Brain microvascular endothelial cell (primary cell): ENCODE data around the gene TTC1.

Experiments
- DNase-seq: peaks from one replicate; pipeline ENCODE4 v3.0.0-alpha.2; 2020
- H3K27ac ChIP-seq: fragments of 250-450 bp; sonication (Bioruptor Pico); 2 replicates; pipeline ENCODE4 v1.5.1; 2020; ENCODE audit warnings: mild to moderate bottlenecking, moderate library complexity
- H3K27me3 ChIP-seq: fragments of 250-450 bp; sonication (Bioruptor Pico); replicated peaks from 2 replicates; pipeline ENCODE4 v1.5.1; 2020; ENCODE audit warnings: mild to moderate bottlenecking
- H3K36me3 ChIP-seq: fragments of 250-450 bp; sonication (Bioruptor Pico); replicated peaks from 2 replicates; pipeline ENCODE4 v1.5.1; 2020; ENCODE audit warnings: mild to moderate bottlenecking
- H3K4me3 ChIP-seq: 2 replicates; pipeline ENCODE4 v1.5.1; 2011; ENCODE audit warnings: low read depth, mild to moderate bottlenecking, control low read depth, low read length, moderate library complexity
- in situ Hi-C: cut with HindIII; loops from 2 replicates; pipeline ENCODE4 v1.10.0; 2017; ENCODE audit warnings: low sequenced_read_pairs, low pct_ligation_motif_present
- TF ChIP-seq, protein P1 (sequence below): IDR thresholded peaks from 2 replicates; pipeline ENCODE4 v1.5.1; 2011; ENCODE audit warnings: low read depth, mild to moderate bottlenecking, moderate library complexity, low read length, control low read depth, inconsistent platforms; ENCODE audit errors: missing control alignments

Gene TTC1

DNA sequence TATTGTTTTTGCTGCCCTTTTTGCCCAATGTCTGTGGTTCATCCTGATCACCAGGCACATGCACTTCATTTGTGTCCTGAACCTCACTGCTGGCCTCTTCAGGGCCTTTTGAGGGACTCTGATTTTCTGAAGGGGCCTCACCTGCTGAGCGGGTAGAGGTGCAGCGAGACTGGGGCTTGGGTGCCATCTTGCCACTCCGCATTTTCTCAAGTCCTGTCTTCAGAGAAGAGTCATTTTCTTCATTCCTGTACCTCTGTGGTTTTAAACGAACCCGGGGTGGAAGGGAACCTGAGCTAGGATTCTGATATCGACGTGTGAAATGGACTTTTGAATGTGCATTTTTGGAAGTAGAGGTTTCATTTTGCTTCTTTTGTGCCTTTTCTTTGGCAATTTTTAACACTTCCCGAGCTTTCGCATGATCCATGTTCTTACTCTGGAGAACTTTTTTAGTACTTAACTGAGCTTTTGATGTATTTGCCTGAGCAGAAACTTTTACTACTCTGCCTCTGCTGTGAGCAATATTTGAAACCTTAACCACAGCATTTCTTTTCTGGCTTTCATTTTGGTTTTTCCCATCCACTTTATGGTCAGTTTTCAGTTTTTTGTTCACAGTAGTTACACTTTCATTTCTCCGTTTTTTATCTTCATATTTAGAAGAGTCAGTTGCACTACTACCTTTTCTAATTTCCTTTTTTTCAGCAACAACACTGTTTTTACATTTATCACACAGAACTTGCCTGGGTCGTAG lies 84.2 kb downstream of the TTC1 start:
- Histone ChIP-seq H3K4me3 (no peak overlapping the region), H3K27me3 (no peaks in the 10 kb centered on the region), H3K27ac (no peak overlapping the region), H3K36me3 (peaks cover 17% of the 10 kb centered on the region)
- in situ Hi-C loops = no loop called here
- DNase-seq = no peak
- TF ChIP-seq, protein P1, sequence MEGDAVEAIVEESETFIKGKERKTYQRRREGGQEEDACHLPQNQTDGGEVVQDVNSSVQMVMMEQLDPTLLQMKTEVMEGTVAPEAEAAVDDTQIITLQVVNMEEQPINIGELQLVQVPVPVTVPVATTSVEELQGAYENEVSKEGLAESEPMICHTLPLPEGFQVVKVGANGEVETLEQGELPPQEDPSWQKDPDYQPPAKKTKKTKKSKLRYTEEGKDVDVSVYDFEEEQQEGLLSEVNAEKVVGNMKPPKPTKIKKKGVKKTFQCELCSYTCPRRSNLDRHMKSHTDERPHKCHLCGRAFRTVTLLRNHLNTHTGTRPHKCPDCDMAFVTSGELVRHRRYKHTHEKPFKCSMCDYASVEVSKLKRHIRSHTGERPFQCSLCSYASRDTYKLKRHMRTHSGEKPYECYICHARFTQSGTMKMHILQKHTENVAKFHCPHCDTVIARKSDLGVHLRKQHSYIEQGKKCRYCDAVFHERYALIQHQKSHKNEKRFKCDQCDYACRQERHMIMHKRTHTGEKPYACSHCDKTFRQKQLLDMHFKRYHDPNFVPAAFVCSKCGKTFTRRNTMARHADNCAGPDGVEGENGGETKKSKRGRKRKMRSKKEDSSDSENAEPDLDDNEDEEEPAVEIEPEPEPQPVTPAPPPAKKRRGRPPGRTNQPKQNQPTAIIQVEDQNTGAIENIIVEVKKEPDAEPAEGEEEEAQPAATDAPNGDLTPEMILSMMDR = no peak

DNA sequence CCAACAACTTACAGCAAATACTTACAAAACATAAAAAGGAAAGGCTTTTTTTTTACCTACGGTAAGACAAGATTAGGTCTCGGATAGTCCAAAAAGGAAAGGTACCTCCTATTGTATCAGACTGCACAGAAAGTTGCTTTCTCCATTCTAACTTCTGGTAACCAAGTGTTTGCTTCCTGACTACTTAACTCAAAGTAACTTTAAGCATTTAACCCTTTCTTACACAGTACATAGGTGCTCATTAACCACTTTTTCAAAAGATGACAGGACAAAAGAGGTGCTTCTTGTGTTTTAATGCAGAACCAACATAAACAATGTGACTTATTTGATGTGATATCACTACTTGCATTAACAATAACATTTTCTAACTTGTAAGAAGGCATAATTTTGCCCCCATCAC lies 87.2 kb downstream of the TTC1 start:
- no peaks in the 10 kb centered on the region for H3K27me3 ChIP-seq
- DNase-seq = no peak
- TF ChIP-seq, protein P1 = no peak
- H3K4me3 ChIP-seq = no peak overlapping the region
- peaks cover 20% of the 10 kb centered on the region for H3K36me3 ChIP-seq
- no peak overlapping the region for H3K27ac ChIP-seq
- in situ Hi-C loops = no loop called here

DNA sequence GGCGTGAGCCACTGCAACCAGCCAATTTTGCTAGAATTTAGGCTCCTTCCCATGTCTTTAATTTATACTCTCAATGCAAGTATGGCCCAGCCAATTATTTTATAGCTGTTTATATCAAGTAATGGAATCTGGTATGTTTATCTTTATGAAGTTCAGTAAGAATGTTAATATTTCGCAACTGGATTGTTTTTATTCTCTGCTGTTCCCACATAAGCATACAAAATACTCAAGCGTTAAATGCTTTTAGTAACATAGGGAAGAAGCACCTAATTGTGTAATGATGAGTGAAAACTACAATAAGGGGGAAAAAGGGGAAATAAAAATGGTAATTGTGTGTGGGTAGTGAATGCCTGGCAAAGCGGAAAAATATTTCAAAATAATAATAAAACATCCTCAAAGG lies 89.1 kb downstream of the TTC1 start:
- Histone ChIP-seq H3K27ac (no peak overlapping the region), H3K36me3 (peaks cover 12% of the 10 kb centered on the region), H3K27me3 (no peaks in the 10 kb centered on the region), H3K4me3 (no peak overlapping the region)
- TF ChIP-seq, protein P1 = no peak
- in situ Hi-C loops = no loop called here
- DNase-seq = no peak

DNA sequence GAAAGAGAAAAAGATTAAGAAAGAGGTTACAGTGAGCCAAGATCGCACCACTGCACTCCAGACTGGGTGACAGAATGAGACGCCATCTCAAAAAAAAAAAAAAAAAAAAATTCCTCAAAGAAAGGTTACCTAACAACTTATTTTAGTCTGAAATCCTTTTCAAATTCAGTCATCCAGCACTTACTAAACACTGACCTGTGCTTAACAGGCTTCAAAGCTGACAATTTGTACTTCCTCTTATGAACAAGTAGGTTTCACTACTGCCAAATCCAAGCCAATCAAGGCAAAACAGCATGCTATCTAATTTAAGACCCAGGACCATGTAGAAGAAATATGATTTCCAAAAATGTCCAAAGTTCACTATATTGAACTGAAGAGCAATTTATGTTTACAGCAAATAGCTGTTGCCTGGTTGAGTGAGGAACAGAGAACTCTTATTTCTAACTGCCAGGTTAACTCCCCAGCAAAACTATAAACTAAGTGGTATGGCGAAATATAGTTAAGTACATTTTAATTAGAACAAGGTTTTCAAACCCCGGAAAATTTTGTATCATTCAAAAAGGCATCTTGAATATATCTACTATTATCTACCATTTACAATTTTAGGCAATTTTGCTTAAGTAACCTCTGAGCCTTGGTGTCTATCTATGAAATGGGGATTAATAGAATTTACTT lies 96.9 kb downstream of the TTC1 start:
- Histone ChIP-seq H3K4me3 (no peak overlapping the region), H3K36me3 (peaks cover 13% of the 10 kb centered on the region), H3K27me3 (no peaks in the 10 kb centered on the region), H3K27ac (no peak overlapping the region)
- in situ Hi-C loops = no loop called here
- TF ChIP-seq, protein P1 = no peak
- no peak for DNase-seq

DNA sequence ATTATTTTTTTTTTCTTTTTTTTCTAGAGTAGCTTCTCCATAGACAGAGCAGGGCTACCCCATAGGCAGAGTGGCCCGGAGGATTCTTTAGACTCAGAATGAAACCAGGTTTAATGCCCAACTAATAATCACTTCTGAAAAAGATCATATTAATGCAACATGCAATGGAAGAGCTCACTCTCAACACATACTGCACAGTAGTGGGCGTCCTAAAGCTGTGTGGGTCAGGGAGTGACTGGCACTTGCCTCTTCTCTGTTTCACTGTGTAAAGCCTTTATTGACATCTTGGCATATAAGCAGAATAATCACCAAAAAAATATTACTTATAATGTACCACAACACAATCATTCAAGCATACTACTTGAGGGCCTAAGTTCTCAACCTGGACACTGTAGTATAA lies 99.2 kb downstream of the TTC1 start:
- Histone ChIP-seq H3K27ac (no peak overlapping the region), H3K4me3 (no peak overlapping the region), H3K36me3 (peaks cover 32% of the 10 kb centered on the region), H3K27me3 (no peaks in the 10 kb centered on the region)
- in situ Hi-C loops = no loop called here
- DNase-seq = no peak
- TF ChIP-seq, protein P1 = no peak
